NT2/D1 (cell line): ENCODE measurements around the gene CDK15.
"Not testable (repeated sequence)": the region's sequence is repeated elsewhere in the genome, so short reads cannot be mapped to it uniquely, and the experiment has no call there.

Experiments used
- SUZ12 ChIP-seq: IDR thresholded peaks from 2 replicates; pipeline ENCODE4 v1.6.1; 2011; ENCODE audit not compliant: insufficient read length, insufficient read depth; ENCODE audit errors: extremely low read depth
- YY1 ChIP-seq: IDR thresholded peaks from 2 replicates; pipeline ENCODE4 v1.6.1; 2011; ENCODE audit not compliant: insufficient read length, insufficient read depth
- ZNF274 ChIP-seq: IDR thresholded peaks from 2 replicates; pipeline ENCODE4 v1.6.1; 2011; ENCODE audit warnings: mild to moderate bottlenecking, low read depth, low read length

DNA sequence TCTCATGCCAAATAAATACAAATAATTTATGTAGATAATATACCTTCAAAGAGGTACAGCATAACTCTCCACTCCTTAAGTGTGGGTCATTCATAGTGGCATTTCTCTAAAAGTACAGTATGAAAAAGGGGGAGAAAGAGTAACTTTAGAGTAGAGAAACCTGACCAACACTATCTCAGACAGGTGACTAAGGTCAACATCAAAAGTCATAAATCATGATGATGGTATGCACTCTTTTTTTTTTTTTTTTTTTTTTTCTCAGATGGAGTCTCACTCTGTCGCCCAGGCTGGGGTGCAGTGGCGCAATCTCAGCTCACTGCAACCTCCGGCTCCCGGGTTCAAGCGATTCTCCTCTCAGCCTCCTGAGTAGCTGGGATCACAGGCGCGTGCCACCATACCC lies 4.3 kb downstream of the CDK15 start:
- TF ChIP-seq YY1, ZNF274, SUZ12: not testable (repeated sequence)
